ENCODE results near the gene NEUROG3.

DNA sequence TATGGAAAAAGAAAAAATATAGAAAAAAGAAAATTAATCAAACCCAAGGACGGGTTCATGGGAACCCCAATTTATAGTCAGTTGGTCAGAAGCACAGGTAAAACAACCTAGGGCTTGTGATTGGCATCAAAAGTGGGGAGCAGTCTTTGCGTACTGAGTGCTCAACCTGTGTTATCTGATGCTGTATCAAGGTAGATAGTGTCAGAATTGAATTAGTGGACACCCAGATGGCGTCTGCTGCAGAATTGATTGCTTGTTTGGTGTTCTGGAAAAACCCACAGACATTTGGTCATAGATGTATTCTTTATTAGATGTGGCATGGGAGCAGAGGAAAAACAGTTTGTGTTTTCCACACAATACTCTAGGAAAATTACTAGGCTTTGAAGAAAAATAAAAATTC lies 39.6 kb downstream of the NEUROG3 start:
- TF ChIP-seq ARNT (IDR thresholded peaks at IDR 0.05) (no peak), SUZ12 (IDR thresholded peaks at IDR 0.05) (no peak), SP1 (IDR thresholded peaks at IDR 0.05) (no peak), FOXK2 (IDR thresholded peaks at IDR 0.05) (no peak)

All from HEK293T (cell line).